NCI-H2029 treated with DMSO at 0.1 percent for 48 hours (cell line): ENCODE measurements around the gene ADRA2B.
"Not testable (repeated sequence)": the region's sequence is repeated elsewhere in the genome, so short reads cannot be mapped to it uniquely, and the experiment has no call there.

Experiments
- DNase-seq: peaks from one replicate; lab custom pipeline; 2025; lab: John Stamatoyannopoulos, UW

The ADRA2B gene

DNA sequence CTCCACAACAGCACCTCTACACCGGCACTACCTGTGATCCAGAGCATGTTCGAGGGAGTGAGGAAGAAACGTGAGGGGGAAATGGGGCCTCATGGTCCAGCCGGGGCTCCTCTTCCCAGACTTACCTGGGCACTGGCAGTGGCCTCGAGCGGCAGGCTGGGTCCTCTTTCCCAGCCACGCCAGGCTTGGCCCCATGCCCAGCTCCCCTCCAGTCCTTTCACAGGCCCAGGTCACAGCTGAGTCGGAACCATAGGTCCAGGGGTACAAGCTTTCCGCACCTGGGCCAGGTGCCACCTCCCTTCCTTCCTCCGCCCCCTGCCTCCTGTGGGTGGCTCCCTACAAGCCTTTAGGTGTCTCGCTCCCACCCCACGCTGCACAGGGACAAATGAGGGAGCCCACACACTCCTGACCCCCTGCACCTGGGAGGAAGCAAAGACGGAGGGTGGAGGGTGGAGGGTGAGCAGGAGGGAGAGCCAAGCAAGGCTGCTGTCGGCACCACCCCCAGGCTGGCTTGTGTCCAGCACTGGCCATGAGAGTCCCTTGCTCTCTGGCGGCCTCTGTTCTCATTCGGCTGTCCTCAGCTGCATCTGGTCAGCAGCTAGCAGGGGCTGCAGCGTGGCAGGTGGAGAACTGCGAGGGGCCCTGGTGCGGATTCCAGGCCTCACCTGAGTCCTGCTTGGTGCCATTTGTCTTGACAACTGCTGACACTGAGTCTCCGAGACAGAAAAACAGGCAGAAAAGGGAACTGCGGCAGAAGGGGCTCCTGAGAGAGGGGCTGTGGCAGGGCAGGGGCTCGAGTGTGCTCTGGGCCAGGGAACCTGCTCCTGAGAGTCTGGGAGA, 26.8 kb downstream of the ADRA2B start:
- DNase-seq: no peak

- DNase-seq: peak; percentile 37
These were observed 27.7 kb downstream of the ADRA2B start for GRCh38 chr2:96088340-96089335.

DNA sequence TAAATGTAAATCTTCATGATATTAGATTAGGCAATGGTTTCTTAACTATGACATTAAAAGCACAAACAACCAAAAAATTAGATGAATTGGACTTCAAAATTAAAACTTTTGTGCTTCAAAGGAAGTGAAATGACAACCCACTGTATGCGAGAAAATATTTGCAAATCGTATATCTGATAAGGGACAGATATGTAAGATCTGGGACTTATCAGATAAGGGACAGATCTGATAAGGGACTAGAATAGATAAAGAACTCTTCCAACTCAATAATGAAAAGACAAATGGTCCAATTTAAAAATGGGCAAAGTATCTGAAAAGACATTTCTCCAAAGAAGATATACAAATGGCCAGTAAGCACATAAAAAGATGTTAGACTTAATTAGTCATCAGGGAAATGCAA, 29.2 kb downstream of the ADRA2B start:
- no peak for DNase-seq

- DNase-seq: no peak
These were observed 30.6 kb downstream of the ADRA2B start for GRCh38 chr2:96085541-96086355.

DNA sequence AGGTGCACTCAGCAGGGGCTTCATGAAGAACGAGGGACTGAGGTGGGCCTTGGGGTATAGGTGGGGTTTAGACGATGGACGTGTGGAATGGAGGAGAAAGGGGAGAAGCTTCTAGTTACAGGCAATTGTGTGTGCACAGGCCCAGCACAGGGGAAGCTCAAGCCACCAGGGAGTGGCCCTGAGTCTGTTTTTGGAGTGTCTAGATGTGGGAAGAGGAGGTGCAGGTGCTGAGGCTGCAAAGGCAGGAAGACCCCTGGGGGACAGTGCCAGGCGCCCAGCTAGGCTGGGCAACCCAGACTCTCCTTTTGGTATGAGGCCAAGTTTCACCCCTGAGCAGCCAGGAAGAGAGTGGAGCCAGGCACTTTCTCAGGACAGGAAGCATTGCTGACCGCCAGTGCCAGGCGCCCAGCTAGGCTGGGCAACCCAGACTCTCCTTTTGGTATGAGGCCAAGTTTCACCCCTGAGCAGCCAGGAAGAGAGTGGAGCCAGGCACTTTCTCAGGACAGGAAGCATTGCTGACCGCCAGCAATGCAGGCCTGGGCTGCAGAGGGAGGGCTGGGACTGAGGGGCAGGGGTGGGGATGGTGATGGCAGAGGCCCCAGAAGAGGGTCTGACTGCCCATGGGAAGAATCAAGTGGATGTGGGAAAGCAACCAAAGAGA, 31.4 kb downstream of the ADRA2B start:
- DNase-seq: not testable (repeated sequence)

- DNase-seq: no peak
These were observed 32.1 kb downstream of the ADRA2B start for GRCh38 chr2:96083989-96084857.

- no peak for DNase-seq
These were observed 33.1 kb downstream of the ADRA2B start for GRCh38 chr2:96083064-96083939.

GRCh38 chr2:96082211-96083063, 33.9 kb downstream of the ADRA2B start:
- no peak for DNase-seq

DNA sequence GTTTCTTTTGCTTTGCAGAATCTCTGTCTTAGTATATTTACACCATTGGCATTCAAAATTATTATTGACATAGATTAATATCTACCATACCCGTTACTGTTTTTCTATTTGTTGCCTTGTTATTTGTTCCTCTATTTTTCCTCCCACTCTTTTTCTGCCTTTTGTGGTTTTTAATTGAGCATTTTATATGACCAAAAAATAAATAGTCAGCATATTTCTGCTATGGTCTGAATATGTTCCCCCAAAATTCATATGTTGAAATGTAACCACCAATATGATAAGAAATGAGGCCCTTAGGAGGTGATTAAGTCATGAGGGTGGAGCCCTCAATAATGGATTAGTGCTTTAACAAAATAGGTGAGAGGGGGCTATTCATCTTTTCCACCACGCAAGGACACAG, 35.3 kb downstream of the ADRA2B start:
- DNase-seq: no peak

DNA sequence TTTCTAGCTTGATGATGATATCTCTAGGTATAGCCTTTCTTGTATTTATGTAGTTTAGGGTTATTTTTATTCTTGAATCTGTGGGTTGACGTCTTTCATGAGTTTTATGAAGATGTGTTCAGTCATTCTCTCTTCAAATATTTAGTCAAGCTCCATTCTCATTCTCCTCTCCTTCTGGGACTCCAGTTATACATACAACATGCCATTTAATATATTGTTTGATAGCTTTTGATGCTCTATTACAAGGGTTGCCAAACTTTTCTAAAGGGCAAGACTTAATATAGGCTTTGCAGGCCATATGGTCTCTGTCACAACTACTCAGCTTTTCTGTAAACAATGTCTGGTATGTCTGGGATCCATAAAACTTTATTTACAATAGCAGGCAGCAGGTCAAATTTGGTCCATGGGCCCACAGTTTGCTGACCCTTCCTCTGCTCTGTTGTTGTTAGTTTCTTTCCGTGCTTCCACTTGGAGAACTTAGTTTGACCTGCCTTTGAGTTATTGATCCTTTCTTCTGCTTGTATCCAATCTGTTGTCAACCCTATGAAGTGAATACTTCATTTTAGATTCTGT, 41.1 kb downstream of the ADRA2B start:
- DNase-seq: no peak

DNA sequence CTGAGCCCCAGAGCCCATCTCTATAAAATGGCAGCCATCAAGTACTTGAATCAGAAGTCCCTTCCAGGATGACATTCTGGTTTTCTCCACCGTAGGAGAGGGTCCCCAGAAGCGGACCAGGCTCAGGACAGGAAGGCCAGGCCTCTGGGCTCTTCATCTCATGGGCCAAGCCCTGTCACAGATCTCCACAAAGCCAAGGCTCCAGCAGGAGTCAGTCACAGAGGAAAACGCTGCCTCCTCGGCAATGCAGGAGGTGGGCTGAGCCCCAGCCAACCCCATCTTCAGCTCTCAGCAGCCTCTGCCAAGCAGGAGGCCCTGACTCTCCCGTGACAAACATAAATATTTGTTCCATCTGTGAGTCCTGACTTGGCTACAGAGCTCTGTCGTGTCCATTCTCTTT, 42.2 kb downstream of the ADRA2B start:
- DNase-seq: no peak

DNA sequence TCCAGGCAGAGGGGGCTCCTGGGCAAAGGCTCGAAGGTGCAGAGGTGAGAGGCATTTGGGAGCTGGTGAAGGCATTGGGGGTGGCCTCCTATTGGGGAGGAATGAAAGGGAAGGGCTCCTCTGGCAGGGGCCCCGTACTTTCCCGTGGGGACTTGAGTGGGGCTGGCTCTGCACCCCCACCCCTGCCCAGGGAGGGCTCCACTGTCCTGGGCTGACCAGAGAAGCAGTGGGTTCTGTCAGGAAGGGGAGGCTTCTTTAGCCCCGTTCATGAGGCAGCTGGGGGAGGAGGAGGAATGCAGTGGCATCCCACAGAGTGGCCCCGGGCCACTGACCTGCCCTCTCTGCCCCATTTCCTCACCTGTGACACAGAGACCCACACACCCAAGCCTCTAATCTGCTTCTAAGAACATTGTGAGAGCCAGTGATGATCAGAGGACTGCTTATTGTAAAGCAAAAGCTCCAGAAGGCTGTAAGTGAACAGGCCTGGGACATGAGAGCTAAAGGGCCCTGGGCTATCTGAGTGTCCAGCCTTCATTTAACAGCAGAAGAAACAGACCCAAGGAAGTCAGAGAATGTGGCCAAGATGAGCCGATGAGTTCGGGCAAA, 43.1 kb downstream of the ADRA2B start:
- no peak for DNase-seq

- no peak for DNase-seq
These were observed 43.6 kb downstream of the ADRA2B start for GRCh38 chr2:96072746-96073145.

DNA sequence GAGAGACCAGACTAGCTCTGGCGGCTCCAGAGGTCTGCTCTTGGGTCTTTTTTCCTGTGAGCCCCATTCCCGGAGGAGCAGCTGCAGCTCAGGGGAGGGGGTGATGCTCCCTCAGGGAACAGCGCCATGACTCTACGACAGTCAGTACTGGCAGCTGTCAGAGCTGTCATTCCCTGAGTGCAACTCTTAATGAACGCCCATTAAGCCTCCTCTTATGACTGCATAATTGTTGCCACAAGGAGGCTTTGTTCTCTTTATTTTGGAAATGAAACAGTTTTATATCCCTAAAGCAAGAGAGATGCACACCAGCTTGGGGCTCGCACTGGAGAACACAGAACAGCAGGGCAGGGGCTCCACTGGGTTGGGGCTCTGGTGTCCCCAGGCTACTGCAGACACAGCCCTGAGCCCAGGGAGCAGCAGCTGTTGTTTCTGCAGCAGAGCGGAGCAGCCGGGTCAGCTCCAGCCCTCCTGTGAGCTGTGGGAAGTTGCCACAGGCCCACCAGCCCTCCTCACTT, 44.3 kb downstream of the ADRA2B start:
- DNase-seq: not testable (repeated sequence)

DNA sequence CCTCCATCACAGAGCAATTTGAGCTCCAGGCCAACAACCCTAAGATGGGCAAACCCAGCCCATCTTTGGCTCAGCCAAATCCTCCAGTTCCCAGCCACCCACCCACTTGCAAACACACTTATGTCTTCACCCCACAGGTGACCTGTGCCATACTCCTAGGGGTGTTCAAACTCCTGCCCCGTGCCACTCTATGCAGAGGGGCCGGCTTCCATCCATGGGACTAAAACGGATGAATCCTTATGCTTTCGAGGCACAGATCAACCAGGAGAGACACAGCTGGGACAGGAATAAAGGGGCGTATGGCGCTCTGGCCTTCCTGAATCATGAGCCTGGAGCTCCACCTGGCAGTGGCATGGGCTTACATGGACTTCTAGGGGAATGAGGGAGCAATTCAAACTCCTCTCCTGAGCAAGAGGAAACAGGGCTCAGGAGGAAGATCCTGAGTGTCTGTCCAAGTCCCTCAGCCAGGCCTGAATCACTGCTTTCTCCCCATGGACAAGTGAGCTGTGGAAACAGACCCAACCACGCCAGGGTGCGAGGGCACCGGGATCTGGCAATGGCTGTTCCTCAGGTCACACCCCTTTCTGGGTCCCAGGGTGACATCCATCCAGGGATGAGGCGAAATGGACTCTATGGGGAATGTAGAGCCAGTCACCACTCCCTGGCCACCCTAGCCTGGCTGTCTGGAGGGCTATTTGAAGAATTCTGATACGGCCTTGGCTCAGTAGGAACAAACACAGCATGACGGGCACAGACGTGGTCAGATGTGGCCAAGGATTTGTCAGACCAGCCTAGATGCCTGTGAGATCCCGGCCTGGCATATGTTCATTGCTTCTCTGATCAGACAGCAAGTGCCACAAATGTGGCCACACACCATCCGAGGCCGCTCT, 45.0 kb downstream of the ADRA2B start:
- not testable (repeated sequence) for DNase-seq

GRCh38 chr2:96070351-96070750, 46.0 kb downstream of the ADRA2B start:
- DNase-seq: not testable (repeated sequence)
